ENCODE results near the gene RFT1. TPM values are rescaled to one million over a fixed set of nuclear protein-coding genes. Genes with fewer than 3 reads are reported as not detected.

RFT1 gene
- total and polyA plus RNA-seq, 2 donors (not counting 3 experiments of a cell fraction or from before 2014, with no cell fraction given) = 29.8 to 39.9 TPM

GRCh38 chr3:53051929-53052328 is 78.3 kb downstream of the RFT1 start:
- no TSS peak for BruUV-seq (replicated peaks)
- TF ChIP-seq POLR2AphosphoS5 (IDR thresholded peaks at IDR 0.05; ENCODE audit: insufficient read depth, low read depth, low read length) = no peak
- TF ChIP-seq, protein P1, sequence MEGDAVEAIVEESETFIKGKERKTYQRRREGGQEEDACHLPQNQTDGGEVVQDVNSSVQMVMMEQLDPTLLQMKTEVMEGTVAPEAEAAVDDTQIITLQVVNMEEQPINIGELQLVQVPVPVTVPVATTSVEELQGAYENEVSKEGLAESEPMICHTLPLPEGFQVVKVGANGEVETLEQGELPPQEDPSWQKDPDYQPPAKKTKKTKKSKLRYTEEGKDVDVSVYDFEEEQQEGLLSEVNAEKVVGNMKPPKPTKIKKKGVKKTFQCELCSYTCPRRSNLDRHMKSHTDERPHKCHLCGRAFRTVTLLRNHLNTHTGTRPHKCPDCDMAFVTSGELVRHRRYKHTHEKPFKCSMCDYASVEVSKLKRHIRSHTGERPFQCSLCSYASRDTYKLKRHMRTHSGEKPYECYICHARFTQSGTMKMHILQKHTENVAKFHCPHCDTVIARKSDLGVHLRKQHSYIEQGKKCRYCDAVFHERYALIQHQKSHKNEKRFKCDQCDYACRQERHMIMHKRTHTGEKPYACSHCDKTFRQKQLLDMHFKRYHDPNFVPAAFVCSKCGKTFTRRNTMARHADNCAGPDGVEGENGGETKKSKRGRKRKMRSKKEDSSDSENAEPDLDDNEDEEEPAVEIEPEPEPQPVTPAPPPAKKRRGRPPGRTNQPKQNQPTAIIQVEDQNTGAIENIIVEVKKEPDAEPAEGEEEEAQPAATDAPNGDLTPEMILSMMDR (IDR thresholded peaks at IDR 0.05; ENCODE audit: extremely low read depth in 1 of 2, insufficient read depth in 1 of 2, low read depth in 1 of 2, low read length in 2 of 2) = no peak
- TF ChIP-seq, protein P2, sequence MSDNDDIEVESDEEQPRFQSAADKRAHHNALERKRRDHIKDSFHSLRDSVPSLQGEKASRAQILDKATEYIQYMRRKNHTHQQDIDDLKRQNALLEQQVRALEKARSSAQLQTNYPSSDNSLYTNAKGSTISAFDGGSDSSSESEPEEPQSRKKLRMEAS (IDR thresholded peaks at IDR 0.05; ENCODE audit: insufficient read depth, insufficient read length) = no peak
- no peak for TF ChIP-seq JUN (IDR thresholded peaks at IDR 0.05; ENCODE audit: borderline replicate concordance, insufficient read depth, insufficient read length, low read depth)
- no peak for TF ChIP-seq MYC (IDR thresholded peaks at IDR 0.05; ENCODE audit: low read depth, low read length)
- no peak for TF ChIP-seq EZH2 (IDR thresholded peaks at IDR 0.05; ENCODE audit: borderline replicate concordance, low read depth, low read length, severe bottlenecking)
- no peak for TF ChIP-seq FOS (IDR thresholded peaks at IDR 0.05; ENCODE audit: borderline replicate concordance, insufficient read depth, low read length)
- no peak for TF ChIP-seq POLR2A (IDR thresholded peaks at IDR 0.05; ENCODE audit: low read depth, low read length)
- no peak for TF ChIP-seq GATA2 (IDR thresholded peaks at IDR 0.05; ENCODE audit: insufficient read depth, insufficient read length, low read depth, low read length)
- H3K9ac ChIP-seq (replicated peaks; ENCODE audit: extremely low read depth, insufficient read depth, low read length) = no peak overlapping the region
- FAIRE-seq (no peak), DNase-seq (ENCODE audit: low read depth, low spot score) (no peak)
- no peaks in the 10 kb centered on the region for H3K9me3 ChIP-seq (replicated peaks; ENCODE audit: control insufficient read depth, insufficient read depth, low read length)
- H3K36me3 ChIP-seq (ENCODE audit: control insufficient read depth in 2 of 2, extremely low read depth in 1 of 2, insufficient read depth in 2 of 2, low read length in 2 of 2) = no peaks in the 10 kb centered on the region
- no peak overlapping the region for H3K27ac ChIP-seq (ENCODE audit: insufficient read depth, low read depth, low read length)
- peaks cover 0 to 5% of the 10 kb centered on the region in 2 experiments for H3K27me3 ChIP-seq (ENCODE audit: control insufficient read depth in 2 of 2, insufficient read depth in 2 of 2, low read length in 2 of 2)
- no peaks in the 10 kb centered on the region for H3K9me1 ChIP-seq (replicated peaks; ENCODE audit: control insufficient read depth, extremely low read depth, insufficient read depth, low read length)
- H3K4me2 ChIP-seq (ENCODE audit: insufficient read depth, low read length) = no peak overlapping the region
- H3K79me2 ChIP-seq (ENCODE audit: control insufficient read depth, insufficient read depth, low read length) = no peaks in the 10 kb centered on the region
- H2AFZ ChIP-seq (ENCODE audit: low read depth, low read length) = no peak overlapping the region
- no peaks in the 10 kb centered on the region for H3K4me1 ChIP-seq (ENCODE audit: control insufficient read depth, extremely low read depth, insufficient read depth, low read length)
- intact Hi-C loops (cut with micrococcal nuclease) (no loop called here), dilution Hi-C loops (cut with MboI; ENCODE audit: extremely low pct_ligation_motif_present, low sequenced_read_pairs) (no loop called here)
- no peaks in the 10 kb centered on the region for H4K20me1 ChIP-seq (replicated peaks; ENCODE audit: control insufficient read depth, extremely low read depth, insufficient read depth, low read length)
- CTCF ChIA-PET = no interaction called here
- POLR2A ChIA-PET = no interaction called here
- no peak overlapping the region for H3K4me3 ChIP-seq (replicated peaks in 1 of 3; ENCODE audit: insufficient read depth in 1 of 3, low read depth in 1 of 3, low read length in 3 of 3)
